GM12892 (cell line): ENCODE results near the gene BMPR1A.

Experiments
- DNase-seq: peaks from one replicate; pipeline ENCODE4 v3.0.0; 2011; ENCODE audit not compliant: insufficient read length
- FAIRE-seq: peaks from 2 replicates; lab custom pipeline; 2011; peaks lifted over from hg19 to GRCh38; lab: Jason Lieb, UNC
- POLR2A ChIP-seq: IDR thresholded peaks from 2 replicates; pipeline ENCODE4 v1.6.1; 2011; ENCODE audit warnings: low read depth, low read length, control low read depth
- POLR2AphosphoS5 ChIP-seq: IDR thresholded peaks from 2 replicates; pipeline ENCODE4 v1.6.1; 2011; ENCODE audit warnings: low read depth, low read length, control low read depth
- TAF1 ChIP-seq: IDR thresholded peaks from 2 replicates; pipeline ENCODE4 v1.6.1; 2011; ENCODE audit warnings: low read depth, mild to moderate bottlenecking, control low read depth, low read length, borderline replicate concordance

The BMPR1A gene

GRCh38 chr10:86775870-86776180, 19.4 kb downstream of the BMPR1A start:
- FAIRE-seq = no peak
- no peak for DNase-seq

GRCh38 chr10:86779220-86780017, 23.0 kb downstream of the BMPR1A start:
- FAIRE-seq = no peak
- TF ChIP-seq POLR2A (no peak), TAF1 (no peak), POLR2AphosphoS5 (no peak)
- DNase-seq = no peak

More at GRCh38 chr10:86775870-86776180, 19.4 kb downstream of the BMPR1A start:
- TF ChIP-seq POLR2AphosphoS5 (no peak), TAF1 (no peak), POLR2A (no peak)

- peak; percentile 24 for FAIRE-seq
- no peak for DNase-seq
- TF ChIP-seq TAF1 = no peak
- TF ChIP-seq POLR2AphosphoS5 = no peak
- no peak for TF ChIP-seq POLR2A
Observed at GRCh38 chr10:86782701-86783418, 26.4 kb downstream of the BMPR1A start.

GRCh38 chr10:86785037-86785436, 28.6 kb downstream of the BMPR1A start:
- DNase-seq (no peak), FAIRE-seq (peak; percentile 69)
- TF ChIP-seq POLR2A (no peak), TAF1 (no peak), POLR2AphosphoS5 (no peak)

GRCh38 chr10:86785968-86786367, 29.5 kb downstream of the BMPR1A start:
- no peak for FAIRE-seq
- no peak for DNase-seq
- no peak for TF ChIP-seq POLR2A
- no peak for TF ChIP-seq TAF1
- no peak for TF ChIP-seq POLR2AphosphoS5

GRCh38 chr10:86786368-86786767, 29.9 kb downstream of the BMPR1A start:
- no peak for FAIRE-seq
- TF ChIP-seq POLR2AphosphoS5 (no peak), POLR2A (no peak), TAF1 (no peak)
- no peak for DNase-seq

- no peak for FAIRE-seq
- DNase-seq = no peak
- no peak for TF ChIP-seq TAF1
- TF ChIP-seq POLR2AphosphoS5 = no peak
- TF ChIP-seq POLR2A = no peak
Observed at GRCh38 chr10:86790394-86790793, 34.0 kb downstream of the BMPR1A start.

GRCh38 chr10:86792461-86793167, 36.2 kb downstream of the BMPR1A start:
- TF ChIP-seq POLR2AphosphoS5 = no peak
- no peak for TF ChIP-seq POLR2A
- no peak for TF ChIP-seq TAF1
- FAIRE-seq = no peak

GRCh38 chr10:86793696-86794095, 37.3 kb downstream of the BMPR1A start:
- TF ChIP-seq TAF1 = no peak
- TF ChIP-seq POLR2AphosphoS5 = no peak
- TF ChIP-seq POLR2A = no peak
- FAIRE-seq = no peak
- no peak for DNase-seq

More at GRCh38 chr10:86792461-86793167, 36.2 kb downstream of the BMPR1A start:
- DNase-seq = no peak

- no peak for FAIRE-seq
- TF ChIP-seq TAF1 (no peak), POLR2AphosphoS5 (no peak), POLR2A (no peak)
- no peak for DNase-seq
Observed at GRCh38 chr10:86795353-86795752, 38.9 kb downstream of the BMPR1A start.

GRCh38 chr10:86798025-86798424, 41.6 kb downstream of the BMPR1A start:
- TF ChIP-seq TAF1 (no peak), POLR2A (no peak), POLR2AphosphoS5 (no peak)
- DNase-seq (no peak), FAIRE-seq (no peak)

GRCh38 chr10:86798611-86799010, 42.2 kb downstream of the BMPR1A start:
- TF ChIP-seq TAF1 = no peak
- no peak for TF ChIP-seq POLR2AphosphoS5
- no peak for TF ChIP-seq POLR2A
- DNase-seq (no peak), FAIRE-seq (peak; percentile 79)
